Measurements from ENCODE around the gene EPHB1.

EPHB1 gene

DNA sequence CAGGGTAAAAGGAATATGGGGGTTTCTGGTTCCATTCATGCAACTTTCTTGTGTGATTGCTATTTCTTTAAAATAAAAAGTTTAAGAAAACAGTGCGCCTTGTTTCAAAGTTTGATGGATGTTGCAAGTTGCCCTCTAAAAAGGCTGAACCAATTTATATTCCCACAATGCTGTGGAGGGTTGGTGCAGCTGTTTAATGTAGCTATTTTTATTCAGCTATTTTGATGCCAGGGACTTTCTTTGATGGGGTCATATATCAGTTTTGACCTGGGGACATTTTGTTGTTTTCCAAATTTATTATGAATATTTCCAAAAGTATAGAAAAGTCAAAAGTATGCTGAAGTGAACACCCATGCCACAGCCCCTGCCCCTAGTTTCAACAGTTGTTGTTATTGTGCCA is 20.5 kb downstream of the EPHB1 start:
- Mint-ChIP-seq H3K27me3 (no peaks in the 10 kb centered on the region), H3K36me3 (no peaks in the 10 kb centered on the region), H3K9me3 (no peaks in the 10 kb centered on the region), H3K4me3 (no peak overlapping the region), H3K4me1 (no peaks in the 10 kb centered on the region), H3K27ac (no peak overlapping the region)

DNA sequence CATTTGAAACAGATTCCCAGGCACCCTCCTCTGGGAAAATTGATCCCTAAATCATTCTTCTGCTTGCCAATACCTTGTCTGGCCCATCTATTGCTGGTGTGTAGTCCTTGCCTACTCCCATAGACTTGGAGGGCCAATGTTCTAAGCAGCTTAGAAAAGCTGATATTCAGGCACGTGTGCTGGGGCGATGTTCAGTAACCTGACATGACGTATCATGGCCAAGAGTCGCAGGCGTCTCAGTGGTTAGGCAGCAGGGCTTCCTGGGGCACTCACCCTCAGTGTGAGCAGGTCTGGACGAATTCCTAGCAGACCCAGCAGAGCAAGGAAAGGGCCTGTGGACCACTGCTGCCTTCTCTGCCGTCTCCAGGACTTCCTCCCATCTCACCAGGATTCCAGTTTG is 21.6 kb downstream of the EPHB1 start:
- H3K9me3 Mint-ChIP-seq, result no peaks in the 10 kb centered on the region
- no peaks in the 10 kb centered on the region for H3K36me3 Mint-ChIP-seq
- H3K4me1 Mint-ChIP-seq, result no peaks in the 10 kb centered on the region
- no peaks in the 10 kb centered on the region for H3K27me3 Mint-ChIP-seq
- no peak overlapping the region for H3K27ac Mint-ChIP-seq
- no peak overlapping the region for H3K4me3 Mint-ChIP-seq

DNA sequence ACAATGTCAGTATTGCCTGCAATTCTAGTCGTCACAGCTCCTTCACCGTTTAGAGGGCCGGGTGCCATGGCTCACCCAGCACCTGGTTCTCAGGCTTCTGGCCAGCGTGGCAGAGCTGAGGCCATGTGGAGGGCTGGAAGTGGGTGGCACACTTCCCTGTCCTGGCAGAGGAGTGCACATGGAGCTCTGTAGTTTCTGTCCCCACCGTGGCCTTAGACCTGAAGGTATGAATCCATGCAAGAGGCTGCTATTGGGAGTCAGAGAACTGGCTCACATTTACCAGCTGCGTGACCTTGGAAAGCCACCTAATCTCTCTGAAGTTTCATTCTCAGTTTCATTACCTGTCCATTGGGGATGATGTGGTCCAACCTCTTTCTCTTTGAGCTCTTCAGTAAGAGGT is 22.2 kb downstream of the EPHB1 start:
- Mint-ChIP-seq H3K27me3 (no peaks in the 10 kb centered on the region), H3K4me1 (no peaks in the 10 kb centered on the region), H3K4me3 (no peak overlapping the region), H3K27ac (no peak overlapping the region), H3K9me3 (no peaks in the 10 kb centered on the region), H3K36me3 (no peaks in the 10 kb centered on the region)

DNA sequence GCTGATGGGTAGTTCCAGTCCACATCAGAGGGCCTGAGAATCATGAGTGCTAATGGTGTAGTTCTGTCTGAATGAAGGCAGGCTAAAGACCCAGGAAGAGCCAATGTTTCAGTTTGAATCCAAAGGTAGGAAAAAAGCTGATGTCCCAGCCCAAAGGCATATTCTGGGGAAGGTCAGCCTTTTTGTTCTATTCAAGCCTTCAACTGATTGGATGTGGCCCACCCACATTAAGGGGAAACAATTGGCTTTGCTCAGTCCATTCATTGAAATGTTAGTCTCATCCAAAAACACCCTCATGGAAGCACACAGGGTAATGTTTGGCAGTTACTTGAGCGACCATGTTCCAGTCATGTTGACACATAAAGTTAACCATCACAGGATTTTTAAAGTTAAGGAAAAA is 25.9 kb downstream of the EPHB1 start:
- Mint-ChIP-seq H3K27me3 (no peaks in the 10 kb centered on the region), H3K9me3 (no peaks in the 10 kb centered on the region), H3K27ac (no peak overlapping the region), H3K4me3 (no peak overlapping the region), H3K4me1 (no peaks in the 10 kb centered on the region), H3K36me3 (no peaks in the 10 kb centered on the region)

DNA sequence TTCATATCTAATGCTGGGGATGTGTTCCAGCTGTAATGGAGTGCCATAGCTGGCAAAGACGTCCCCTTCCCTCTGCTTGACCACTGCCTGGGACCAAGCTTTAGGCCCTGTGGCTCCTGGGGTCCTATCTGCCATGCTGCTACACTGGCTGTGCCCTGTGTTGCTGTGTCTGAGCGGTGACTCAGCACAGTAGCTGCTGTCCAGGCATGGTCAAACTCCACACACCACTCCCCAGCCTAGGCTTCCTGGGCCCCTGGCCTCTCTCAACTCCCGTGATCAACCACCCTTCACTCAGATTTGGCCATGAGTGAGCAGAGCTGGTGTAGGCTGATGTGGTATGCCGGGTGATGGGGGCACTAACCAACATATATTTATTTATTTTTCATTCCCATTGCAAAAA is 27.0 kb downstream of the EPHB1 start:
- Mint-ChIP-seq H3K4me1 (no peaks in the 10 kb centered on the region), H3K4me3 (no peak overlapping the region), H3K9me3 (no peaks in the 10 kb centered on the region), H3K27me3 (peaks cover 3% of the 10 kb centered on the region), H3K27ac (no peak overlapping the region), H3K36me3 (no peaks in the 10 kb centered on the region)

DNA sequence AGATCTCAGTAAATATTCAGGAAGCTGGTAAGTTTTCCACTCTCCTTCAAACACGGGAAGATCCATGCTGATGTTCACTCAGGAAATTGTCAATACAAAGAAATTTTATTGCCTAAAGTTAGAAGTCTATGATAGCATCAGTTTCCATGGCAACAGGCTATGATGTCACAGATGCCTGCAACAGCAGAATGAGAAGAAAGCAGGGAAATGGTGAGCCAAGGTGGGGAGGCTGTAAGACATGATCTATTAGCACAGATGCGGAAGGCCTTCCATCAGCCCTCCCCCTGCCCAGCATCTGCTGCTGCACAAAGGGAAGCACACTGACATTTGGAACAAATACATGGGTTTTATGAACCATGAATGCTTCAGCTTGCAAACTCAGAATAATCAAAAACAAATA is 28.6 kb downstream of the EPHB1 start:
- H3K36me3 Mint-ChIP-seq, result no peaks in the 10 kb centered on the region
- H3K27ac Mint-ChIP-seq, result no peak overlapping the region
- no peaks in the 10 kb centered on the region for H3K4me1 Mint-ChIP-seq
- no peak overlapping the region for H3K4me3 Mint-ChIP-seq
- H3K27me3 Mint-ChIP-seq, result peaks cover 3% of the 10 kb centered on the region
- no peaks in the 10 kb centered on the region for H3K9me3 Mint-ChIP-seq

DNA sequence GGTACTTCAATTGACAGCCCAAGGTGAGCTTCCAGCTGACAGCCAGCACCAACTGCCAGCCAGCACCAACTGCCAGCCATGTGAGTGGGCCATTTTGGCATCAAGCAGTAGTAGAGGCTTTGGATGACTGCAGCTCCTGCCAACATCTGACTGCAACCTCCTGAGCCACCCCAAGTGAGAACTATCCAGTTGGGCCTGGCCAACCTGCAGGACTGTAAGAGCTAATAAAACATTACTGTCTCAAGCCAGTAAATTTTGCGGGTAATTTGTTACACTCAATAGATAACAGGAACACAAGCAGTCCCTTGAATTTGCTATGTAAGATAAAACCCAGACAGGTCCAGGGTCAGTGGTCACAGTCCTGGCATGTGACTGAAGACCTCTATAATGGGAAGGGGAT is 29.7 kb downstream of the EPHB1 start:
- Mint-ChIP-seq H3K4me3 (no peak overlapping the region), H3K36me3 (no peaks in the 10 kb centered on the region), H3K27ac (no peak overlapping the region), H3K27me3 (peaks cover 3% of the 10 kb centered on the region), H3K9me3 (no peaks in the 10 kb centered on the region), H3K4me1 (no peaks in the 10 kb centered on the region)

DNA sequence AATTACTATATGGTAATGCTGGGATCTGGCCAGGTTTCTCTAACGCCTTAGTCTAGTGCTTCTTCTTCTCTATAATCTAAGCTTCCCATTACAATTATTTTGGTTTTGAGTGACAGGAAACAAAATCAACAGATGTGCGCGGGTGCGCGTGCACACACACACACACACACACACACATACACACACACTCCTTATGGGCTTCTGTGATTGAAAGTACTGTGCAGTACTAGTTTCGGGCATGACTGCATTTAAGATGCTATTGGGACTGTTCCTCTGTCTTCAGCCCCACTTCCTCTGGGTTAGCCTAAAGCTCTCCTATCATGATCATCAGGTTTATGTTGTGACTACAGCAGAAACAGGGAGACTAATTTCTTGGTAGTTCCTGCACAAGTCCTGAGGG is 32.2 kb downstream of the EPHB1 start:
- H3K4me3 Mint-ChIP-seq, result no peak overlapping the region
- H3K4me1 Mint-ChIP-seq, result no peaks in the 10 kb centered on the region
- H3K27me3 Mint-ChIP-seq, result peaks cover 3% of the 10 kb centered on the region
- no peak overlapping the region for H3K27ac Mint-ChIP-seq
- H3K9me3 Mint-ChIP-seq, result no peaks in the 10 kb centered on the region
- no peaks in the 10 kb centered on the region for H3K36me3 Mint-ChIP-seq

DNA sequence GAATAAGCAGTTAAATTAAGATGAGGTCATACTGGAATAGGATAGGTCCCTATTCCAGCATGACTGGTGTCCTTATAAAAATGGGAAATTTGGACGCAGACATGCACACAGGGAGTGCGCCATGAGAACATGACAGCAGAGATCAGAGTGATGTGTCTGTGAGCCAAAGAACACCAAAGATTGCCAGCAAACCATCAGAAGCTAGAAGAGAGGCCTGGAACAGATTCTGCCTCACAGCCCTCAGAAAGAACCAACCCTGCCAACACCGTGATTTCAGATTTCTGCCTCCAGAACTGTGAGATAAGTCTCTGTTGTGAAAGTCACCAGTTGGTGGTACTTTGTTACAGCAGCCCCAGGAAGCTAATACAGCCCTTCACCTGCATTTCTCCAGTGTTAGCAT is 34.7 kb downstream of the EPHB1 start:
- no peaks in the 10 kb centered on the region for H3K36me3 Mint-ChIP-seq
- no peaks in the 10 kb centered on the region for H3K9me3 Mint-ChIP-seq
- H3K4me1 Mint-ChIP-seq, result no peaks in the 10 kb centered on the region
- H3K27ac Mint-ChIP-seq, result no peak overlapping the region
- no peak overlapping the region for H3K4me3 Mint-ChIP-seq
- H3K27me3 Mint-ChIP-seq, result peaks cover 3% of the 10 kb centered on the region

DNA sequence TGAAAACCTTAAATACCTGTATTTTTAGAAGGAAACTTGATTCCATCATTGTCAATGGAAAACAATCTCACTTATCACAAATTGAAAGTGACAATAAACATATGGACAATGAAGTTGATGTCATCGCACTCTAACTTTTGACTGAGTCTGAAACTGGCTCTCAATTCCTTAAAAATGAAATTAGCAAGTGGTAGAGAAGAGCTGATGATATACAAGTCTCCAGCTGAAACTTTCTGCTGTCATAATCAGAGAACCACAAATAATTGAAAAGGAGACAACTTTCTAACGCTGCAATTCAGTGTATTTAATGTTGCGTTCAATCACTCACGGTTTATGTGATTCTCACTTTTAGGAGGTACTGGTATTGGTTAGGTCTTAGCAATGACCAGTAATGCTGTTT is 37.5 kb downstream of the EPHB1 start:
- Mint-ChIP-seq H3K4me1 (no peaks in the 10 kb centered on the region), H3K36me3 (no peaks in the 10 kb centered on the region), H3K9me3 (no peaks in the 10 kb centered on the region), H3K27ac (no peak overlapping the region), H3K27me3 (no peaks in the 10 kb centered on the region), H3K4me3 (no peak overlapping the region)

DNA sequence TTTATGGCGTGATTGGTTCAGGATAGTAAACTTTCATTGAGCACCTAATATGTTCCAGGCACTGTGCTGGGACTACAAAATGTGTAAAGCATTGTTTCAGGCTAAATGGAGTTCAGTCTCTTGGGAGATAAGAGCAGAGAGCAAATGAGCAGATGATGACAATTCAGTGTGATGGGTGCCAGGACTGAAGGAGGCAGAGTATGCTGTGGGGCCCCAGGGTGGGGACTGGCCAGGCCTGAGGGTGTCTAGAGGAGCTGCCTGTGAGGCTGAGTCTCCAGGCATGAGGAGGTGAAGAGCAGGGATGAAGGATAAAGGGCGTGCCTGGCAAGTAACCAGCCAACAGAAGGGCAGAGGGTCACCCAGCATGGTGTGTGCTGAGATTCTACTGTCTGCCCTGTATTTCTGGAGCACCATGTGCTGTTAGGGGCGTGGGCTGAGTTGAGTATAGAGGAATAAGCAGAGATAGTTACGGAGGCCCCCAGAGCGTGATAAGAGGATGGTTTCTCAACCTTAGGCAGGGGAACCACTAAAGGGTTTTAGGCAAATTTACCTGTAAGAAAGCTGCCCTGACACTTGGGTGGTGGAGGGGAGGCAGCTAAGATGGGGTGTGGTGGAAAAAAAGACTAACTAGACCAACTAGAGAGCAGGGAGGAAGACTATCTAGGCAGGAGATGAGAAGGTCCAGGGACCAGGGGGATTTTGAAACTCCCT is 38.5 kb downstream of the EPHB1 start:
- Mint-ChIP-seq H3K4me1 (no peaks in the 10 kb centered on the region), H3K36me3 (no peaks in the 10 kb centered on the region), H3K4me3 (no peak overlapping the region), H3K27me3 (no peaks in the 10 kb centered on the region), H3K27ac (no peak overlapping the region), H3K9me3 (no peaks in the 10 kb centered on the region)

DNA sequence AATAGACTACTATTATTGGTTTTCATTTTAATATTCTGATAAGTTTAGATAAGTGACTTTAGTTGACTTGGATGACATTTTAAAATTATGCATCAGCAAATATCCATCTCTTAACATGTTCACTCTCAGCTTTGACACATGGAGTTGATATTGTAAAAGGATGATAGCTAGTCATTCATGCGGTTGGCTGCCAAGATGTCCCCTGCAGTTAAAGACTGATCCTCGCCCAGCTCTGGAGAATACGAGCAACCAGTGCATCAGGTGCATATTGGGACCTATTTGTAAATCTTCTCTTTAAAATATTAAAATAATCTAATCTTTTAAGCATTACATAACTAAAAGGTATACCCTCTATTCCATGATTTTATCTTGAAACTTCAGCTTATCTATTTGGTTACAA is 41.9 kb downstream of the EPHB1 start:
- no peaks in the 10 kb centered on the region for H3K9me3 Mint-ChIP-seq
- H3K4me3 Mint-ChIP-seq, result no peak overlapping the region
- H3K36me3 Mint-ChIP-seq, result no peaks in the 10 kb centered on the region
- H3K4me1 Mint-ChIP-seq, result no peaks in the 10 kb centered on the region
- peaks cover 2% of the 10 kb centered on the region for H3K27me3 Mint-ChIP-seq
- H3K27ac Mint-ChIP-seq, result no peak overlapping the region

DNA sequence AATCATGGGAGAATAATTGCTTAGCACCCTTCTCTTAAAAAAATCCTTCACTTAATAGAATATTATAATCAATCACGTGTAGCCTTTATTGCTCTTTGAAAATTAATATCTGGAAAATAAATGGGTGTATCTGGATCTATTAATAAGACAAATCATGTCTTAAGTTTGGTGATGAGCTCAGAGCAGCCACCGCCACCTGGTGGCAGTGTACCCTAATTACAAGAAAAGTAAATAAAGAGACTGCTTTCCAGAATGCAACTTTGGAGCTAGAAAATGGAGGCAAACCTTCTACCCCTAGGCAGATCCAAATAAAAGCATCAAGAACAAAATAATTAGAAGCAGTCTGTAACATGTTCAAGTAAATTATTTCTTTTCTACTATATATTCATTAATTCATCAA is 43.5 kb downstream of the EPHB1 start:
- peaks cover 13% of the 10 kb centered on the region for H3K9me3 Mint-ChIP-seq
- H3K27ac Mint-ChIP-seq, result no peak overlapping the region
- H3K27me3 Mint-ChIP-seq, result peaks cover 2% of the 10 kb centered on the region
- no peak overlapping the region for H3K4me3 Mint-ChIP-seq
- no peaks in the 10 kb centered on the region for H3K36me3 Mint-ChIP-seq
- H3K4me1 Mint-ChIP-seq, result no peaks in the 10 kb centered on the region

DNA sequence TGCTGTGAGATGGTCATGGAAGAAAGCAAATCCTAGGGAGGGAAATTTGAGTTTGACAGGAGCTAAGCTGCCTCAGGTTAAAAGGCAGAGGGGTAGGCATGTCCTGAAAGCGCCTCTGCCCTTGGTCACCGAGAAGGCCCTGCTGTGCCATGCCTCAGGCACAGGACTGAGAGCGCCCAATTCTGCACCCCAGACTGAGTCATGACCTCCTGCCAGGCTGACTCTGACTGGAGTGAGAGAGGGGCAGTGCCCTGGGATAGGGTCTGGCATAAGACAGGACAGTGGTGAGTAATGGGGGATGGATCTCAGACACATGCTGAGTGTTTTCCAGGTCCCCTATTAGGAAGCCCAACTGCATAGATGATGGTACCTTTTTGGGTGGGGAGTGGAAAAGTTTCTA is 44.4 kb downstream of the EPHB1 start:
- Mint-ChIP-seq H3K4me1 (no peaks in the 10 kb centered on the region), H3K27me3 (peaks cover 2% of the 10 kb centered on the region), H3K9me3 (peaks cover 20% of the 10 kb centered on the region), H3K27ac (no peak overlapping the region), H3K4me3 (no peak overlapping the region), H3K36me3 (no peaks in the 10 kb centered on the region)

DNA sequence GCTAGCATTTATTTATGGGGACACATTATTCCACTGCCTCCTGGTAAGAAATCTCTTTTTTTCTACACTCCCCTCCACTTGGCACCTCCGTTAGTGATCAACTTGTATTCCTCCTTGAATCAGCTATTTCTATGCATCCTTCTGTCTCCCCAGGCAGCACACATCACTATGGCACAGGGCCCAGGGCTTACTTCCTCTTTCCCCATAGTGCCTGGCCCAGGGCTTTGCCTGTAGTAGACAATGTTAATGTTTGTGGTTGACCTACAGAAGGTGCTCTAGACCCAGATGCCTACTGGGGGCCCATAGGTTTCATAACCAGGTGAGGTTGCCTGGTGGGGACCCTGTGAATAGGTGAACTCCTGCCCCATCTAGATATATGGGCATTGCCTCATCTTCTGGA is 44.9 kb downstream of the EPHB1 start:
- Mint-ChIP-seq H3K36me3 (no peaks in the 10 kb centered on the region), H3K4me3 (no peak overlapping the region), H3K27me3 (peaks cover 2% of the 10 kb centered on the region), H3K27ac (no peak overlapping the region), H3K9me3 (peaks cover 20% of the 10 kb centered on the region), H3K4me1 (no peaks in the 10 kb centered on the region)

DNA sequence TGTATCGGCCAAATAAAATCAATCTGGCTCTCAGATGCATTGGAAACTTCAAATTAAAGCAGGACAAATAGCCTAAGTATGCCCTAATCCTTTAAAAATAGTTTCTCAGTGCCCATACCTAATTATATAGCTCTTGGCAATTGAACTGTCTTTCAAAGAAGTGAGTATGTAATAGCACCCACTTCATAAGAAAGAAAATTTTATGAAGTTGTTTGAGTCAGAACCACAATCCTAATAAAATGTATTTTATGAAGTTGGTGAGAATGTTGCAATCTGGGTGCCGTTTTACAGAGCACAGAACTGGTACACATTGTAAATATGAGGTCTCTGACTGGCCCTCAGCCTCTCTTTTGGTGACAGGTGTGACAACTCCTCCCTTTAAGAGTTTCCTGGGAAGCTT is 45.4 kb downstream of the EPHB1 start:
- peaks cover 2% of the 10 kb centered on the region for H3K27me3 Mint-ChIP-seq
- H3K36me3 Mint-ChIP-seq, result no peaks in the 10 kb centered on the region
- peaks cover 20% of the 10 kb centered on the region for H3K9me3 Mint-ChIP-seq
- no peak overlapping the region for H3K27ac Mint-ChIP-seq
- H3K4me1 Mint-ChIP-seq, result no peaks in the 10 kb centered on the region
- no peak overlapping the region for H3K4me3 Mint-ChIP-seq

DNA sequence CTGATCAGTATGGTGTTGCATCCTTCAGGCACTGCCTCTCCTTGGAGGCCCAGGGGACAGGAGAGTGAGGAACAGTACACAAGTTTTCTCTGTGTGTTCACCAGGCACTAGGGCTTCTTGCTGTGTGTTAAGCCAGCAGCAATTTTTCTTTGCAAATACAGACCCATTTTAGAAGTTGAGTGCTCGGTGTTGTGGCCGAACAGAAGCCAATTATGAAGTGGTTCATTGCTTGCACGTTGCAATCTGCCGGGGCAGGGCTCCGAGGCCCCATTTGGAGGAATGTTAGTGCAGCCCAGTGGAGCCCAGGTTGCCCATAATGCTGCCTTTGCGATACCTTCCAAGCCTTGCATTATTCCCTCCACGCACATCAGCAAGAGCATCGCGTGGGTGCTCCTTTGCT is 51.0 kb downstream of the EPHB1 start:
- Mint-ChIP-seq H3K27ac (no peak overlapping the region), H3K9me3 (peaks cover 20% of the 10 kb centered on the region), H3K36me3 (no peaks in the 10 kb centered on the region), H3K27me3 (no peaks in the 10 kb centered on the region), H3K4me1 (no peaks in the 10 kb centered on the region), H3K4me3 (no peak overlapping the region)
